ENCODE results near the gene AKR1C4. TPM values are rescaled to one million over a fixed set of nuclear protein-coding genes. Genes with fewer than 3 reads are reported as not detected.
"Not testable (repeated sequence)": the region's sequence is repeated elsewhere in the genome, so short reads cannot be mapped to it uniquely, and the experiment has no call there.

Gene AKR1C4
- total RNA-seq, 1 donor from 2014 or later, result not detected

DNA sequence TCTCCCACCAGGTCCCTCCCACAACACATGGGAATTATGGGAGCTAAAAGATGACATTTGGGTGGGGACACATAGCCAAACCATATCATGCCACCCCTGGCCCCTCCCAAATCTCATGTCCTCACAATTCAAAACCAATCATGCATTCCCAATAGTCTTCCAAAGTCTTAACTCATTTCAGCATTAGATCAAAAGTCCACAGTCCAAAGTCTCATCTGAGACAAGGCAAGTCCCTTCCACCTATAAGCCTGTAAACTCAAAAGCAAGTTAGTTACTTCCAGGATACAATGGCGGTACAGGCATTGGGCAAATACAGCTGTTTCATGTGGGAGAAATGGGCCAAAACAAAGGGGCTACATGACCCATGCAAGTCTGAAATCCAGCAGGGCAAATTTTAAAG lies 13.1 kb downstream of the AKR1C4 start:
- not testable (repeated sequence) for DNase-seq

DNA sequence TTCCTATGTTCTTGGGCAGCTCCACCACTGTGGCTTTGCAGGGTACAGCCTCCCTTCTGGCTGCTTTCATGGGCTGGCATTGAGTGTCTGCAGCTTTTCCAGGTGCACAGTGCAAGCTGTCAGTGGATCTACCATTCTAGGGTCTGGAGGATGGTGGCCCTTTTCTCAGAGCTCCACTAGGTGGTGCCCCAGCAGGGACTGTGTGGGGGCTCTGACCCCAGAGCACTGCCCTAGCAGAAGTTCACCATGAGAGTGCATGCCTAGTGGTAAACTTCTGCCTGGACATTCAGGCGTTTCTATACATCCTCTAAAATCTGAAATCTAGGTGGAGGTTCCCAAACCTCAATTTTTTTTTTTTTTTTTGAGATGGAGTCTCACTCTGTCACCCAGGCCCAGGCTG lies 13.6 kb downstream of the AKR1C4 start:
- DNase-seq, result not testable (repeated sequence)

DNA sequence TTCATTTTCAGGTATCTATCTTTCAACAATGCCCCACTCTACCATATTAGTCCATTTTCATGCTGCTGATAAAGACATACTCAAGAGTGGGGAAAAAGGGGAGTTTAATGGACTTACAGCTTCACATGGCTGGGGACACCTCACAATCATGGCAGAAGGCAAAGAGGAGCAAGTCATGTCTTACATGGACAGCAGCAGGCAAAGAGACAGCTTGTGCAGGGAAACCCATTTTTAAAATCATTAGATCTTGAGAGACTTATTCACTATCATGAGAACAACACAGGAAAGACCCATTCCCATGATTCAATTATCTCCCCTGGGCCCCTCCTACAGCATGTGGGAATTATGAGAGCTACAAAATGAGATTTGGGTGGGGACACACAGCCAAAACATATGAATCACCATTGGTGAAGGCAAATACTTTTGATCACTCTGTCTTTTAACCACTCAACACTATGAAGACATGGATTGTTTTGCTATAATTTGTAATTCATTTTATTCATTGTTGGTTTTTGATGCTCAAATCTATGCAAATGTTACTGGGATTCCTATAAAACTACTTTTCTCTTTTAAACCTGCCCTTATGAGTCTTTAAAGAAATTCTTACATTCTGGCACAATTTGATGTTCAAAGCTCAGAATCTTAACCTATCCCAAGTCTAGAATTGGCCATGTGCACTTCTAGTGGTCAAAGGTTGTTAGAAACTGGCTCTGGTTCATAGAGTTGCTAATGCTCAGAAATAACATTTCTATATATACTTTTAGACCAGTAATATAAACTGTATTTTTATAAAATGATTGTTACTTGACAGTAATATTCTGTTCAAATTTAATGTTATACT lies 15.3 kb downstream of the AKR1C4 start:
- no peak for DNase-seq

DNA sequence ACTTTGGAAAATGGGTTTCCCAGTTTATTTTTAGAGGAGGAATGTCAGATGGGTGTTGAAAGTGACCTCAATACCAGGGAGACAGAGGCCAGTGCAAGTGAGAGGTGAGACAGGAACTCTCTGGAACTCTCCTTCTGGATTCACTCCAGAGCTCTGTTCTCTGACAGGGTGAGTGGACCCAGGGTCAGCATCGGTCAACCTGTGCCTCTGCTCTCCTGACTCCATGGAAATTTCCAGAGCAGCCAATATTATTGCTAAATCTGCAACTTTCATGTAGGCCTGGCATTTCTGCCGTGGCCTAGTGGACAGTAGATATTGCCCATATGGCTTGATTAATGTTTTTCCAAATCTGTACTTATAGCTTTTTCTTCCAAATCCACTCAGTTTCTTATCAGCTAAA lies 20.2 kb downstream of the AKR1C4 start:
- DNase-seq, result no peak

DNA sequence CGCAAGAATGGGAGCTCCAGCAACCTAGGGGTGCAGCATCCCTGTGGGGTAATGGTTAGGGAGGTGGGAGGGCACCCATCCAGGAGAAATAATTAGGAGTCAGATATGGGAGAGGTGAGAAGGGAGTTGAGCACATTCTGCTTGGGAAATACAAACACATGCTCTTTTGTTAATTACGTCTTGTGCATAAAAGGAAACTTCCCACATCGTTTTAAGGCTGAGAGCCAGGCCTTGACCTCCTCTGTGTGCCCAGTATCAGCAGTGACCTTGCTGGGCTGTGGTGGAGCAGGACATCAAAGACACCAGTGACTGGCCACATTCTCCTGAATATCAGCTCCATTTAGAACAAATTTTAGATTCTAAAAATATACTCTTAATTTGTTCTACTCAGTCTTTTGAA lies 22.6 kb downstream of the AKR1C4 start:
- DNase-seq, result no peak

DNA sequence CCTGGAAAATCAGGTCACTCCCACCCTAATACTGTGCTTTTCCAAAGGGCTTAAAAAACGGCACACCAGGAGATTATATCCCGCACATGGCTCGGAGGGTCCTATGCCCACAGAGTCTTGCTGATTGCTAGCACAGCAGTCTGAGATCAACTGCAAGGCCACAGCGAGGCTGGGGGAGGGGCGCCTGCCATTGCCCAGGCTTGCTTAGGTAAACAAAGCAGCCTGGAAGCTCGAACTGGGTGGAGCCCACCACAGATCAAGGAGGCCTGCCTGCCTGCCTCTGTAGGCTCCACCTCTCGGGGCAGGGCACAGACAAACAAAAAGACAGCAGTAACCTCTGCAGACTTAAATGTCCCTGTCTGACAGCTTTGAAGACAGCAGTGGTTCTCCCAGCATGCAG lies 26.3 kb downstream of the AKR1C4 start:
- not testable (repeated sequence) for DNase-seq

DNA sequence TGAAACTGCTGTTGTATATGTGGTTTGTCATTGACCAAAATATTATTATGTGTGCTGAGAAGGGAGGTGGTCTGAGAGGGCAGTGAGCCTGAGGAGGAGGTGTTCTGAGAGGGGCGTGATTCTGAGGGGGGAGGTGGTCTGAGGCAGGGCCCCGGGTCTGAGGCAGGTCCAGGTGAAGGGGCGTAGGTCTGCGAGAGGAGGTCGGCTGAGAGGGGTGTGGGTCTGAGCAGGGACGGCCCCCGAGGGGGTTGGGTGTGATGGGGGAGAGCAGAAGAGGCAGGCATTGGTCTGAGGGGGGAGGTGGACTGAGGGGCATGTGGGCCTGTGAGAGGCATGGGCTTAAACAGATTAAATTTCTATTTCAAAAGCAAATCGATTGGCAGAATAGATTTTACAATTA lies 32.4 kb downstream of the AKR1C4 start:
- no peak for DNase-seq

DNA sequence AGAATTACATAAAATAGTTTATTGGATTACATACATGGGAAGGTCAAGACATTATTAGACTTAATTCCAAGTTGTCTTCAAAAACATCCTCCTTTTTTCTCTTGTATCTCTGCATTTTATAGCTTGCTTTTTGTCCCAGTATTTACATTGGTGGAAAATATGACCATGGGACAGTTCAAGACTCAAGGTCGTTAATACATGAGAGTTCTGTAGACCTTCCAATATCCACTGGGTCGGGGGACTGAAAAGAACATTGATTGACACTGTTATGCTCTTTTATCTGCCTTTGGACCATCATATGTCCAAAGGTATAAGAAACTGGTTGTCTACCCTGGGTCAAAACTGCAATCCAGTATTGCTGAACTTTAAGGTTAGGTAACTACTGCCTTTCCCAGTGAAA lies 36.7 kb downstream of the AKR1C4 start:
- no peak for DNase-seq

DNA sequence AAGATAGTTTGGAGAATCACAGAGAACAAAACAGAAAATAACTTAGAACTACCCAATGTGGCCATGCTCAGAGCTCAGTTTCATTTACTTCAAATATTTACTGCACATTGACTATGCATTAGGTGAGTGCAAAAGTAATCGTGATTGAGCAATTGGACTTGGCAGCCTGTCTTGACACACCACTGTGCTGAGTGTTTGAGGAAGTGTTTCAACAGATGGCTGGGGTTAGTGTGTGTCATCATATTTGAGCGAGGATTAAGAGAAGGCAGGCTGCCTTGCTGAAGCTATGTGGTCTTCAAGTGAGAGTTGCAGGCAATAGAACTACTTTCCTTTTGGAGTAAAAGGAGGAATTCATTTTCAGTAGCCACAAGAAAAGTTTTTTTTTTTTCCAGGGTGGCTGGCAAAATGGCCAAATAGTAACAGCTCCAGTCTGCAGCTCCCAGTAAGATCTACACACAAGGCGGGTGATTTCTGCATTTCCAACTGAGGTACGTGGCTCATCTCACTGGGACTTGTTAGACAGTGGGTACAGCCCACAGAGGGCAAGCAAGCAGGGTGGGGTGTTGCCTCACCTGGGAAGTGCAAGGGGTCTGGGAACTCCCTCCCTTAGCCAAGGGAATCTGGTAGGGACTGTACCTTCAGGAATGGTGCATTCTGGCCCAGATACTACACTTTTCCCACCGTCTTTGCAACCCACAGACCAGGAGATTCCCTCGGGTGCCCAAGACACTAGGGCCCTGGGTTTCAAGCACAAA lies 37.6 kb downstream of the AKR1C4 start:
- DNase-seq, result peak; percentile 71

DNA sequence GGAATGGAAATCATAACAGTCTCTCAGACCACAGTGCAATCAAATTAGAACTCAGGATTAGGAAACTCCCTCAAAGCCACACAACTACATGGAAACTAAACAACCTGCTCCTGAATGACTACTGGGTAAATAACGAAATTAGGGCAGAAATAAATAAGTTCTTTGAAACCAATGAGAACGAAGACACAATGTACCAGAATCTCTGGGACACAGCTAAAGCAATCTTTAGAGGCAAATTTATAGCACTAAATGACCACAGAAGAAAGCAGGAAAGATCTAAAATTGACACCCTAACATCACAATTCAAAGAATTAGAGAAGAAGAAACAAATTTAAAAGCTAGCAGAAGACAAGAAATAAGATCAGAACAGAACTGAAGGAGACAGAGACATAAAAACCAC lies 40.9 kb downstream of the AKR1C4 start:
- not testable (repeated sequence) for DNase-seq

DNA sequence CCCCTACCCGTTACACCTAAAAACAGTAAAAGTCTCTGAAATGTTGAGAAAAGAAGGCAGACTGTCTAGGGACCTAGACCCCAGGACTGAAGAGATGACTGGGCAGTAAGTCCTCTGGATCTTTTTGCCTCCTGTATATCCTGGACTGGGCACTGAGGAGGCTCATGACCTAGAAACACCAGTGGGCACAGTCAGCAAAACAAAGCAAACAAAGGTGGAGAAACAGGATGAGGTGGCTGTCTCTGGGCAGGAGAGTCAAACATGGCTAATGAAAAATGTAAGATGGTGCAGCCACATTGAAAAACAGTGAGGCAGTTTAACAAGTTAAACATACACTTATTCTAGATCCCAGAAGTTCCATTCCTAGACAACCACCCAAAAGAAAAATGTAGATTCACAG lies 45.9 kb downstream of the AKR1C4 start:
- DNase-seq, result no peak

DNA sequence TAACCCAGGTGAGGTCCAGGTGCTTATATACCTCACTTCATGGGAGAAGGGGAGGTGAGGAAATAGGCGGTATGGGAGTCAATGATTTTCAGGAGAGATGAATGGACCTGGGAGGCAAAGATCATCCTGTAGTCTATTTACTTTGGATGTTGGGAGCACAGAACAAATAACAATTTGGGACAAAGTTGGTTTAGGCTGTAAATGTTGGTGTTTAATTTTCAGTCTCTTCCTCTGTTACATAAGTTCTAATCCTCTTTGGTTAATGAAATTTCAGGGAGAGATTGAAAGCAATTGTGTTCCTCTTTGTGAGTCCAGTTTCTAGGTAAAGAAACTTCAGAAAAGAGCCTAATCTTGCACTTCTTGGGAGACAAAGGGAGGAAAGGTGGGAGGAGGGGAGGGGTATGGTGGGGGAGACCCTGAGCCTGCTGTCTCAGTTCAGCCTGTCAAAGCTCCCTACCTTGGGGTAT lies 46.9 kb downstream of the AKR1C4 start:
- DNase-seq, result no peak

DNA sequence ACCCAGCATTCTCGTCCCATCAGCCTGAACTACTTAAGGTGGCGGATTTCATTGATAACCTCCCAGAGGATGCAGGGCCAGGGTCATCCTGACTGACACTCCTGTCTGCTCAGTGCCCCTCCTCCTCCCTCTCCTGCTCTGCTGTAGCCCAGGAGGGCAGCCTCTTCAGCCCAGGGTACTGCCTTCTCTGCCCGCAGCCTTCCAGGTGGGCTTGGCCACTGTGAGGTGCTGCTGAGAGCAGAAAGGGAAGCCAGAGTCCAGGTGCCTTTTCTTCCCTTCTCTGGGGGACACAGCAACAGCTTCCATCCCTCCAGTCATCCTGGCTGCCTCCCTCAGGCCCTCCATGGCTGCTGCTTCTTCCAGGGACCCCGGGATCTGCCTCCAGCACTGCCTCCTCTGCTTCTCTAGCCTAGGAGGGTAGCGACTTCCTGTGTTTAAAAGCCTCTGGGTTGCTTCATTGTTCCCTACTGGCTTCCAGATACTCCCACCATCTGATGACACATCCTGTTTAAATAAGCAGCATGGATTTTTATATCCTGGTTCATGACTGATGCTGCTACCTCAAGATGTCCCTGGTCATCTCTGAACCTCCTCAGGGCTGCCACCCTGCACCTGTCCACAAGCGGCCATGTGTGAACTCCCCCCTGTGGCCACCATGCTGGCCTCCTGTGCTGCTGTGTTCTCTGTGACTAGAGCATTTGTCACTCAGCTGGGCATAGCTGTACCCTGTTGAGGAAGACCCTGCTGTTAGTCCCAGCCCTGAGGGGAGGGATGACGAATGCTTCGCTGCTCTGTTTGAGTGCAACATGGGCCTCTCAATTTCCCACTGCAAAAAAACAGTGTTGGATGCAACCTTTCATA lies 55.8 kb downstream of the AKR1C4 start:
- DNase-seq, result no peak

DNA sequence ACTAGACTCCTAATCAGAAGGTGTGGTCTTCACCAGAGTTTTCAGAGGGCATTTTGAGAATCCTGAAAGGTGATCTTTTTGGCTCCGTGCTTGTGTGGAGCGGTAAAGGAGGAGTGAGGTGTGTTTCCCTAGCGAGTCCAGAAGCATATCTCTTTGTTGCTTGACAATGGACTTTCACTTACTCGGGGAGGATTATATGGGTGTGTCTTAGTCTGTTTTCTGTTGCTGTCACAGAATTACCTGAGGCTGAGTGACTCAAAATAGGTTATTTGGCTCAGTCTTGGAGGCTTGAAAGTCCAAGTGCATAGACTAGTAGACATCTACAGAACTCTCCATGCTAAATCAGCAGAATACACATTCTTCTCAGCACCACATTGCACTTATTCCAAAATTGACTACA lies 57.9 kb downstream of the AKR1C4 start:
- DNase-seq, result no peak

DNA sequence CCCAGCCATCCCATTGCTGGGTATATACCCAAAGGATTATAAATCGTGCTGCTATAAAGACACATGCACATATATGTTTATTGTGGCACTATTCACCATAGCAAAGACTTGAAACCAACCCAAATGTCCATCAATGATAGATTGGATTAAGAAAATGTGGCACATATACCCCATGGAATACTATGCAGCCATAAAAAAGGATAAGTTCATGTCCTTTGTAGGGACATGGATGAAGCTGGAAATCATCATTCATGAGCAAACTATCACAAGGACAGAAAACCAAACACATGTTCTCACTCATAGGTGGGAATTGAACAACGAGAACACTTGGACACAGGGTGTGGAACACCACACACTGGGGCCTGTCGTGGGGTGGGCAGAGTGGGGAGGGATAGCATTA lies 61.1 kb downstream of the AKR1C4 start:
- not testable (repeated sequence) for DNase-seq

DNA sequence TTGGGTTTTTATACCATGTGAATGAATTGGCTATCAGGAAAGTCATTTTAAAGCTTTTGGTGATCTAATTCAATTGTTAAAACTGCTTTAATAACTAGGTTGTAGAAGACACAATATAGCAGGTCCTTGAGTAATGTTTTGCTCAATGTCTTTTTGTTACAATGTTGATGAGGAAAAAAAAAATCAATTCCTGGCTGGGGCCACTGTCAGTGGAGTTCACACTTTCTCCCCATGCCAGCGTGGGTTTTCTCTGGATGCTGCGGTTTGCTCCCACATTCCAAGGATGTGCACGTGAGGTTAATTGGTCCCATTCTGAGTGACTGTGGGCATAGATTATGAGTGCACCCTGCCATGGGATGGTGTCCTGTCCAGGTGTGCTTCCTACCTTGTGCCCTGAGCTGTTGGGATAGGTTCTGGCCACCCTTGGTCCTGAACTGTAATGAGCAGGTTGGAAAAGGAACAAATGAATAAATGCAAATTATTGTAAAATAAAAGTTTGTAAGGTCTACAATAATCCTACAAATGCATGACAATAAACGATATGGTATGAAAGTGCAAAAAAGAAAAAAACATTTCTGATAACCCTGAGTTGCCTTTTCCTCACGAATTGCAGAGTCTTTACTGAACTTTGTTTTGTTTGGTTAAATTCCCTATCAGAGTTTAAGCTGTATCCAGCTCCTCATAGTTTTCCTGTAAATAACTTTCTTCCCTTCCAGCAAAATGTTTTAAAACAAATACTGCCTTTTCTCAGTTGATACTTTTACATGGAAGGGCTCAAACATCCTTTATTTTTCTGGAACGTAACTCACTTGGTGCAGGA lies 62.7 kb downstream of the AKR1C4 start:
- no peak for DNase-seq

DNA sequence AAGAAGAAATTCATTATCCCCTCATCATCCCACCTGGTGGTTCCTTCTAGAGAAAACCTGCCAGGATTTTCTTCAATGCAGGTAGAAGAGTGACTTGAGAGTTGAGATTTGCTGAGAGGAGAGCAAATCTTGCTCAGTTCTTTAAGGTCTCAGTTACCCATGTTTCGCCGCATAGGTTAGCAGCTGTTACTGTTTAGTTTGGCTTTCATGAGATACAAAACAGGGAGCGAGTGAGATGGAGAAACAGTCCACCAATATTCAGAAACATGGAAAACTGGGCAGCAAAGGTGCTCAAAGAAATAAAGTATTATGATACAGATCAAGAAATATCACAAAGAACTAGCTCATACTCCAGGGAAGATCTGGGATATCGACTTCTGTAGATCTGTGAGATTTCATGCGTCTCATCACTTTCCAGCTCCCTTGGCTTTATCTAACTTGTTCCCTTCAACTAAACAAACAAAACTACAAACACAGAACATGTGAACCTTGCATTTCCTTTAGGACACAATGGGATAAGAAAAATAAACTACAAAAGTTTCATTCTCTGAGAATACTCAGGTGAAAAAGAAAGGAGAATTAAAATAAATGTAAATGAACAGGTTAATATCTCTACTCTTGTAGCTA lies 63.4 kb downstream of the AKR1C4 start:
- no peak for DNase-seq

DNA sequence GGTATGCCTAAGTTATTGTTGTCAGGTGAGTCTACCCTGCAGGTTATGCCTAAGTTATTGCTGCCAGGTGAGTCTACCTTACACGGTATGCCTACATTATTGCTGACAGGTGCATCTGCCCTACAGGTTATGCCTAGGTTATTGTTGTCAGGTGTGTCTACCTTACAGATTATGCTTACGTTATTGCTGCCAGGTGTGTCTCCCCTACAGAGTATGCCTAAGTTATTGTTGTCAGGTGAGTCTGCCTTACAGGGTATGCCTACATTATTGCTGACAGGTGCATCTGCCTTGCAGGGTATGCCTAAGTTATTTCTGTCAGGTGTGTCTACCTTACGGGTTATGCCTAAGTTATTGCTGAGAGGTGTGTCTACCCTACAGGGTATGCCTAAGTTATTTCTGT lies 64.2 kb downstream of the AKR1C4 start:
- no peak for DNase-seq

DNA sequence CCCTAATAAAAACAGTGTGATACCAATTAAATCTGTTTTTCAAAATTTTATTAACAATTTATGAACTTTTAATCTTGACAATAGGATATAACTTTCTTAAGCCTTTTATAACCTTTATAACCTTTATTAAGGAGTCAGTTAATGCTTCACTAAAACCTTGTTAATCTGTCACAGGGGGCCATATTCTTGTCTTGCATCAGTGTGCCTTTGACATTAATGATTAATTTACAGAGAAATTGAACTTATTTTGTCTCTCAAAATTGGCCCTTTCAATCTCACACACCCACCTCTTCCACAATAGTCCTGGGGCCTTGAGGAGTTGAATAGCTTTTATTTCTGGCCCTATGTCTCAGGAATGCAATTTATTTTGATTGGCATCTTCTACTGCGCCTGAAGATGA lies 68.5 kb downstream of the AKR1C4 start:
- no peak for DNase-seq

DNA sequence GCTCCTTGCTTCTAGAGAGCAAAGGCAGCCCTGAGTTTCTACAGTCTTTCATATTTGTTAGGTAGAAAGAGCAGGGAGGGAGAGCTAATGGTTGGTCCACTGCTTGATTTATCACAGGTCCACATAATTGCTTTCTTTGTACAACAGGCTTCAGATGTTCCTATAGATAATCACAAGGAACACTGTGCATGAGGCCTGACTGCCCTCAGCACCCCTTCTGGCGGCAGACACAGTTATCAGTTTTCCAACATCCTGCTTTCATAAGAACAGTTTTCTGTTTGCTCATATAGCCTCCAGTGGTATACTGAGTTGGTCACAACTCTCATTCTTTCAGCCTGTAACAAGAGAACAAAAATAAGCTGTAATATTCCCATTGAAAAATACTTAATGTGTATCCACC lies 69.7 kb downstream of the AKR1C4 start:
- no peak for DNase-seq

DNA sequence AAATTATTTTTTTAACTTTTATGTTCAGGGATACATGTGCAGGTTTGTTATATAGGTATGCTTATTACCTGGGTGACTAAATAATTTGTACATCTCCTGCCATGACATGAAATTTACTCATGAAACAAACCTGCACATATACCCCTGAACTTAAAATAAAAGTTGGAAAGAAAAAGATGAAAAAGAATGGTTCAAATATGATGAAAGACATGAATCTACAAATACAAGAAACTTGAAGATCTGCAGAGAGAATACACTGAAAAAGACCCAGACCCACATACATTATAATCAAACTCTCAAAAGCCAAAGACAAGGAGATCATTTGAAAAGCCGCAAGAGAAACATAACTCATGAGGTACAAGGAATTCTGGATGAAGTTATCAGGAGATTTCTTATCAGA lies 70.2 kb downstream of the AKR1C4 start:
- no peak for DNase-seq

All from tongue (tissue), 2 donors.